Coronary artery (tissue), 2 donors: Measurements from ENCODE around the gene TTBK2.
"Not testable (repeated sequence)": the region's sequence is repeated elsewhere in the genome, so short reads cannot be mapped to it uniquely, and the experiment has no call there.

Source experiments
- DNase-seq: peaks from one replicate; pipeline ENCODE4 v3.0.0-alpha.2; 2017; ENCODE audit warnings: low spot score
- H3K27ac ChIP-seq, 2 donors: fragments of 200-600 bp; sonication (generic); one replicate each; pipeline ENCODE4 v1.5.1; 2016 to 2019
- H3K4me3 ChIP-seq: fragments of 200-600 bp; sonication (generic); 2 replicates; pipeline ENCODE4 v1.5.1; 2016; ENCODE audit warnings: mild to moderate bottlenecking, moderate library complexity
- TF ChIP-seq, protein P1 (sequence below): fragments of 200-600 bp; sonication (generic); IDR thresholded peaks from one replicate; pipeline ENCODE4 v1.5.1; 2019; ENCODE audit warnings: antibody characterized with exemption

The TTBK2 gene

GRCh38 chr15:42920519-42921341 lies at the start of gene TTBK2:
TSS of gene TTBK2 (minus strand) at chr15:42920778. CDS start at chr15:42878617, 42,161 bp downstream.
- H3K27ac ChIP-seq = peak within 1 kb of the TSS; percentile 79 to 89
- DNase-seq = peak; percentile 99
- TF ChIP-seq, protein P1, sequence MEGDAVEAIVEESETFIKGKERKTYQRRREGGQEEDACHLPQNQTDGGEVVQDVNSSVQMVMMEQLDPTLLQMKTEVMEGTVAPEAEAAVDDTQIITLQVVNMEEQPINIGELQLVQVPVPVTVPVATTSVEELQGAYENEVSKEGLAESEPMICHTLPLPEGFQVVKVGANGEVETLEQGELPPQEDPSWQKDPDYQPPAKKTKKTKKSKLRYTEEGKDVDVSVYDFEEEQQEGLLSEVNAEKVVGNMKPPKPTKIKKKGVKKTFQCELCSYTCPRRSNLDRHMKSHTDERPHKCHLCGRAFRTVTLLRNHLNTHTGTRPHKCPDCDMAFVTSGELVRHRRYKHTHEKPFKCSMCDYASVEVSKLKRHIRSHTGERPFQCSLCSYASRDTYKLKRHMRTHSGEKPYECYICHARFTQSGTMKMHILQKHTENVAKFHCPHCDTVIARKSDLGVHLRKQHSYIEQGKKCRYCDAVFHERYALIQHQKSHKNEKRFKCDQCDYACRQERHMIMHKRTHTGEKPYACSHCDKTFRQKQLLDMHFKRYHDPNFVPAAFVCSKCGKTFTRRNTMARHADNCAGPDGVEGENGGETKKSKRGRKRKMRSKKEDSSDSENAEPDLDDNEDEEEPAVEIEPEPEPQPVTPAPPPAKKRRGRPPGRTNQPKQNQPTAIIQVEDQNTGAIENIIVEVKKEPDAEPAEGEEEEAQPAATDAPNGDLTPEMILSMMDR = no peak
- H3K4me3 ChIP-seq = peak within 1 kb of the TSS; percentile 83

- TF ChIP-seq, protein P1 = no peak
- no peak for DNase-seq
- Histone ChIP-seq H3K4me3 (no peak overlapping the region), H3K27ac (no peak overlapping the region)
Measured at GRCh38 chr15:42964476-42964875, 43.9 kb upstream of the TTBK2 start.

DNA sequence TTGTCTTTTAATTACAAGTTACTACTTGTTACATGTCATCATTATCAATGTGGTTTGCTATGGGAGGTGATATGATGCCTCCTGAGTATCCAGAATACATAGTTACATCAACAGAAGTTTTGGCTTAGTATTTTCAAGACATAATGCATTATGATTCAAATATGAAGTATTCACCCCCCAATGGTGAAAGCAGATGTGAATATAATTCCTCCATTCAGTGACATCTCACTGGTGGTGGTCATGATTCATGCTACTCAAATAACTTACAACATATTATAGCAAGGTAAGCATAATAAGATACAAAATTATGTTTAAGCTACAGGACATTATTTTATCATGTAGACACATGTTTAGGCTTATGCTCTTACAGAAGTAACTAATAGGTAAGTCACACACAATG lies 34.9 kb upstream of the TTBK2 start:
- Histone ChIP-seq H3K4me3 (no peak overlapping the region), H3K27ac (no peak overlapping the region)
- no peak for DNase-seq
- TF ChIP-seq, protein P1 = no peak

GRCh38 chr15:42954291-42954690 lies 33.7 kb upstream of the TTBK2 start:
- TF ChIP-seq, protein P1 = no peak
- DNase-seq = no peak

DNA sequence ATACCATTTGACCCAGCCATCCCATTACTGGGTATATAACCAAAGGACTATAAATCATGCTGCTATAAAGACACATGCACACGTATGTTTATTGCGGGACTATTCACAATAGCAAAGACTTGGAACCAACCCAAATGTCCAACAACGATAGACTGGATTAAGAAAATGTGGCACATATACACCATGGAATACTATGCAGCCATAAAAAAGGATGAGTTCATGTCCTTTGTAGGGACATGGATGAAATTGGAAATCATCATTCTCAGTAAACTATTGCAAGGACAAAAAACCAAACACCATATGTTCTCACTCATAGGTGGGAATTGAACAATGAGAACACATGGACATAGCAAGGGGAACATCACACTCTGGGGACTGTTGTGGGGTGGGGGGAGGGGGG lies 28.3 kb upstream of the TTBK2 start:
- not testable (repeated sequence) for H3K27ac ChIP-seq, DNase-seq, H3K4me3 ChIP-seq

More at GRCh38 chr15:42954291-42954690, 33.7 kb upstream of the TTBK2 start:
- H3K27ac ChIP-seq = no peak overlapping the region
- H3K4me3 ChIP-seq = no peak overlapping the region

DNA sequence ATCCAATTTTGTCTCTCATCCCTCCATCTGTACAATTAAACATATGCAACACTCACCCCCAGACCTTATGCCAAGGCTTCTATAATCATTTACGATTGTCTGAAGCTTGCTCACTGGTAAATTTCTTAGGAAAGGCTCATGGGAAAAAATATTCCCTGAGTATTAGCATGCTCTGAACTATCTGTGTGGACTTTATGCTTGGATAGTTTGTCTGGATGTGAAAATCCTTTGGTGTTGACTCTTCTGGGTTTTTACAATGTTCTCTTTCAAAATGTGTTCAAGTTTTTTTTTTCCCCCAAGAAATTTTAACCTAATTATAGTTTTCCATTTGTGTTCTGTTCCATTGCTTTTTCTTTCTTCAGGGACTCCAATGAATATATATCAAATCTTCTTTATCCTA lies 19.9 kb upstream of the TTBK2 start:
- Histone ChIP-seq H3K27ac (no peak overlapping the region), H3K4me3 (no peak overlapping the region)
- DNase-seq = no peak
- TF ChIP-seq, protein P1 = no peak

DNA sequence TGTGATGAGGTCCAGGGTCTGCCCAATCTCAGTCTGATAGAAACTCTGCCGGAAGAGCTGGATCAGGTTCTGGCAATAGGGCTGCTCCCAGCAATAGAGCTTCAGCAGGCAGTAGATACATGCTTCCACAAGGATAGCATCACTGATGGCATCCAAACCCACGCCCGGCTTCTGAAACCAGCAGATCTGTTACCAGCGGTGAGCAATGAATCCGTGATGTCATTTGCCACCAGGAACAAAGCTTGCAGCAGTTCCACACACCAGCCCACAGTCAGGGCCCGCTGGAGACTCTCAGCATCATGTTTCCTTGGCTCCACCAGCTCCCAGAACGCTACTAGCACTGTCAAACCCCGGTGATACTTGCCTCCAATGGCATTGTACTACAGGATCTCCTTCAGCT lies 19.3 kb upstream of the TTBK2 start:
- Histone ChIP-seq H3K27ac (no peak overlapping the region), H3K4me3 (no peak overlapping the region)
- DNase-seq = no peak
- TF ChIP-seq, protein P1 = no peak
